Type B pancreatic cell (in vitro differentiated cells): Measurements from ENCODE around the gene ADCY7. TPM values are rescaled to one million over a fixed set of nuclear protein-coding genes. Genes with fewer than 3 reads are reported as not detected.

Experiments
- DNase-seq: peaks from one replicate; pipeline ENCODE4 v3.0.0; 2021; ENCODE audit warnings: mixed read lengths; ENCODE audit not compliant: unreplicated experiment; ENCODE audit errors: extremely low spot score
- H3K27ac Mint-ChIP-seq: 2 replicates; pipeline ENCODE4 v1.8.0; 2021; ENCODE audit warnings: mild to moderate bottlenecking, mixed read lengths
- H3K27me3 Mint-ChIP-seq: 2 replicates; pipeline ENCODE4 v1.8.0; 2021; ENCODE audit warnings: mixed read lengths
- H3K36me3 Mint-ChIP-seq: 2 replicates; pipeline ENCODE4 v1.8.0; 2021; ENCODE audit warnings: mixed read lengths
- H3K4me1 Mint-ChIP-seq: one replicate; pipeline ENCODE4 v1.8.0; 2021; ENCODE audit warnings: mixed read lengths; ENCODE audit not compliant: unreplicated experiment
- H3K4me3 Mint-ChIP-seq: 2 replicates; pipeline ENCODE4 v1.8.0; 2021; ENCODE audit warnings: mild to moderate bottlenecking, mixed read lengths
- H3K9me3 Mint-ChIP-seq: 2 replicates; pipeline ENCODE4 v1.8.0; 2021; ENCODE audit warnings: mixed read lengths
- CTCF ChIP-seq: fragments of 200-600 bp; sonication (generic); conservative IDR thresholded peaks from 2 replicates; pipeline ENCODE4 v1.5.0; 2021; ENCODE audit warnings: antibody characterized with exemption, mild to moderate bottlenecking
- total RNA-seq: library from RNA; stranded (reverse); gene quantifications from 2 replicates; pipeline ENCODE4 v1.2.1, GENCODE V29; 2021; ENCODE audit warnings: low replicate concordance

ADCY7 gene
- total RNA-seq, 1 donor from 2014 or later, result 16.8 TPM

GRCh38 chr16:50320310-50320709, 54.0 kb downstream of the ADCY7 start:
- no peaks in the 10 kb centered on the region for H3K9me3 Mint-ChIP-seq
- H3K4me3 Mint-ChIP-seq, result no peak overlapping the region
- peaks cover 34% of the 10 kb centered on the region for H3K4me1 Mint-ChIP-seq
- peaks cover 33% of the 10 kb centered on the region for H3K36me3 Mint-ChIP-seq
- H3K27ac Mint-ChIP-seq, result no peak overlapping the region
- no peak for DNase-seq
- TF ChIP-seq CTCF, result no peak
- H3K27me3 Mint-ChIP-seq, result no peaks in the 10 kb centered on the region

- H3K27me3 Mint-ChIP-seq, result no peaks in the 10 kb centered on the region
- H3K36me3 Mint-ChIP-seq, result peaks cover 42% of the 10 kb centered on the region
Measured at GRCh38 chr16:50322333-50322732, 56.0 kb downstream of the ADCY7 start.

GRCh38 chr16:50323335-50324011, 57.1 kb downstream of the ADCY7 start:
- Mint-ChIP-seq H3K4me3 (no peak overlapping the region), H3K9me3 (no peaks in the 10 kb centered on the region), H3K27ac (peak overlapping the region; percentile 57), H3K36me3 (peaks cover 41% of the 10 kb centered on the region), H3K27me3 (no peaks in the 10 kb centered on the region), H3K4me1 (peaks cover 17% of the 10 kb centered on the region)
- peak; percentile 55 for TF ChIP-seq CTCF
- DNase-seq, result no peak

More at GRCh38 chr16:50322333-50322732, 56.0 kb downstream of the ADCY7 start:
- Mint-ChIP-seq H3K4me3 (no peak overlapping the region), H3K9me3 (no peaks in the 10 kb centered on the region), H3K4me1 (peaks cover 20% of the 10 kb centered on the region), H3K27ac (no peak overlapping the region)
- DNase-seq, result no peak
- no peak for TF ChIP-seq CTCF

GRCh38 chr16:50324345-50324744, 58.0 kb downstream of the ADCY7 start:
- Mint-ChIP-seq H3K4me1 (peaks cover 17% of the 10 kb centered on the region), H3K9me3 (no peaks in the 10 kb centered on the region), H3K36me3 (peaks cover 40% of the 10 kb centered on the region), H3K27me3 (no peaks in the 10 kb centered on the region), H3K27ac (no peak overlapping the region), H3K4me3 (no peak overlapping the region)
- TF ChIP-seq CTCF, result no peak
- no peak for DNase-seq

DNA sequence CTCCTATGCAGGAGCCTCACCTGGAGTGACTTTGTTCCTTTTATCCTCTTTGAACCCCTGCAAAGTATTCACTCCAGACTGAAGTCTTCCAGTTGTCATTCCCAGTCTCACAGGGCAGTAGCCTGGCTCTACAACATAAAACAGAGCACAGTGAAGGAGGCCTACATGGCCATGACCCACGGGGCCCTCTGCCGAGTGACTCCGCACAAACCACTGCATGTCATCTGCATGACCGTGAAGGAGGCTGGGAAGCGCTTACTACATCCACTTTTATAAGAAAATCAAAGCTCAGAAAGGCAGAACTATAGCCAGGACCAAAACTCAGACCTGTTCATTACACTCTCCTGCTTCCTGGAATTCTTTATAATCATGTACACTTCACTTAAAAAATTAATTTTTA, 59.9 kb downstream of the ADCY7 start:
- DNase-seq, result no peak
- Mint-ChIP-seq H3K27ac (no peak overlapping the region), H3K36me3 (peaks cover 33% of the 10 kb centered on the region), H3K27me3 (no peaks in the 10 kb centered on the region), H3K9me3 (no peaks in the 10 kb centered on the region), H3K4me3 (no peak overlapping the region), H3K4me1 (peaks cover 17% of the 10 kb centered on the region)
- no peak for TF ChIP-seq CTCF
